HCT116 (cell line): ENCODE results near the gene SBSN.

Source experiments
- EZH2 ChIP-seq: fragments of 200-600 bp; sonication (generic); IDR thresholded peaks from 2 replicates; pipeline ENCODE4 v1.6.1; 2017; ENCODE audit warnings: antibody characterized with exemption, mixed run types
- POLR2A ChIP-seq: IDR thresholded peaks from 2 replicates; pipeline ENCODE4 v1.7.0; 2011; ENCODE audit warnings: borderline replicate concordance; ENCODE audit not compliant: insufficient read depth, insufficient read length; ENCODE audit errors: extremely low read depth
- SP1 ChIP-seq: IDR thresholded peaks from 2 replicates; pipeline ENCODE4 v1.6.1; 2012; ENCODE audit warnings: low read depth
- ZFX ChIP-seq: fragments of 450-650 bp; IDR thresholded peaks from 2 replicates; pipeline ENCODE4 v1.6.1; 2017
- TF ChIP-seq, protein P1 (sequence below), 3 experiments: fragments of 200-600 bp in 1 of 3; sonication (generic) in 1 of 3; IDR thresholded peaks in 2 of 3; conservative IDR thresholded peaks in 1 of 3; 2 replicates each; pipeline ENCODE4 v1.5.1; 2012 to 2017; ENCODE audit warnings: low read depth in 2 of 3, low read length in 2 of 3, antibody characterized with exemption in 1 of 3, borderline replicate concordance in 1 of 3, control low read depth in 1 of 3, mild to moderate bottlenecking in 1 of 3, mixed read lengths in 1 of 3, mixed run types in 1 of 3, moderate library complexity in 1 of 3; ENCODE audit not compliant: insufficient read depth in 1 of 3
- TF ChIP-seq, protein P2 (sequence below): IDR thresholded peaks from 2 replicates; pipeline ENCODE4 v1.6.1; 2012; ENCODE audit warnings: low read depth

DNA sequence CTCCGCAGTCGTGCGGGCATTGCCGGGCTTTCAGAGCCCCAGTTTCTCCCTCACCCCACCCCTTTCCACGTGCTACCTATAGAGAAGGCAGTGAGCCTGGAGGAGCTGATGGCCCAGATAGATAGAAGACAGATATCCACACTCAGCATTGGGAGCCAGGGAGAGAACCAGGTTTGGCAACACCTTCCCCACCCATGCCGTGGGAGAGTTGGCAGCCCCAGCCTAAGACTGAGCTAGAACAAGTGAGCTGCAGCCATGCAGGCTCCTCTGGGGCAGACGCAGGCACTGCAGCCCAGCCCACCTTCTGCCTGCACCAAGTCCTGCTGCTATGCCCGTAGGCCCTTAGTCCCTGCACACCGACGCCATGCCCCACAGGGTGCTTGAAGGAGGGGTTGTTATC is 27.5 kb downstream of the SBSN start:
- TF ChIP-seq, protein P1, sequence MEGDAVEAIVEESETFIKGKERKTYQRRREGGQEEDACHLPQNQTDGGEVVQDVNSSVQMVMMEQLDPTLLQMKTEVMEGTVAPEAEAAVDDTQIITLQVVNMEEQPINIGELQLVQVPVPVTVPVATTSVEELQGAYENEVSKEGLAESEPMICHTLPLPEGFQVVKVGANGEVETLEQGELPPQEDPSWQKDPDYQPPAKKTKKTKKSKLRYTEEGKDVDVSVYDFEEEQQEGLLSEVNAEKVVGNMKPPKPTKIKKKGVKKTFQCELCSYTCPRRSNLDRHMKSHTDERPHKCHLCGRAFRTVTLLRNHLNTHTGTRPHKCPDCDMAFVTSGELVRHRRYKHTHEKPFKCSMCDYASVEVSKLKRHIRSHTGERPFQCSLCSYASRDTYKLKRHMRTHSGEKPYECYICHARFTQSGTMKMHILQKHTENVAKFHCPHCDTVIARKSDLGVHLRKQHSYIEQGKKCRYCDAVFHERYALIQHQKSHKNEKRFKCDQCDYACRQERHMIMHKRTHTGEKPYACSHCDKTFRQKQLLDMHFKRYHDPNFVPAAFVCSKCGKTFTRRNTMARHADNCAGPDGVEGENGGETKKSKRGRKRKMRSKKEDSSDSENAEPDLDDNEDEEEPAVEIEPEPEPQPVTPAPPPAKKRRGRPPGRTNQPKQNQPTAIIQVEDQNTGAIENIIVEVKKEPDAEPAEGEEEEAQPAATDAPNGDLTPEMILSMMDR (IDR thresholded peaks at IDR 0.05 in 2 of 3, conservative IDR thresholded peaks at IDR 0.05 in 1 of 3; ENCODE audit: borderline replicate concordance in 1 of 3, insufficient read depth in 1 of 3, low read depth in 2 of 3, low read length in 2 of 3) = no peak
- TF ChIP-seq SP1 (no peak), EZH2 (no peak), POLR2A (no peak), ZFX (no peak)
- TF ChIP-seq, protein P2, sequence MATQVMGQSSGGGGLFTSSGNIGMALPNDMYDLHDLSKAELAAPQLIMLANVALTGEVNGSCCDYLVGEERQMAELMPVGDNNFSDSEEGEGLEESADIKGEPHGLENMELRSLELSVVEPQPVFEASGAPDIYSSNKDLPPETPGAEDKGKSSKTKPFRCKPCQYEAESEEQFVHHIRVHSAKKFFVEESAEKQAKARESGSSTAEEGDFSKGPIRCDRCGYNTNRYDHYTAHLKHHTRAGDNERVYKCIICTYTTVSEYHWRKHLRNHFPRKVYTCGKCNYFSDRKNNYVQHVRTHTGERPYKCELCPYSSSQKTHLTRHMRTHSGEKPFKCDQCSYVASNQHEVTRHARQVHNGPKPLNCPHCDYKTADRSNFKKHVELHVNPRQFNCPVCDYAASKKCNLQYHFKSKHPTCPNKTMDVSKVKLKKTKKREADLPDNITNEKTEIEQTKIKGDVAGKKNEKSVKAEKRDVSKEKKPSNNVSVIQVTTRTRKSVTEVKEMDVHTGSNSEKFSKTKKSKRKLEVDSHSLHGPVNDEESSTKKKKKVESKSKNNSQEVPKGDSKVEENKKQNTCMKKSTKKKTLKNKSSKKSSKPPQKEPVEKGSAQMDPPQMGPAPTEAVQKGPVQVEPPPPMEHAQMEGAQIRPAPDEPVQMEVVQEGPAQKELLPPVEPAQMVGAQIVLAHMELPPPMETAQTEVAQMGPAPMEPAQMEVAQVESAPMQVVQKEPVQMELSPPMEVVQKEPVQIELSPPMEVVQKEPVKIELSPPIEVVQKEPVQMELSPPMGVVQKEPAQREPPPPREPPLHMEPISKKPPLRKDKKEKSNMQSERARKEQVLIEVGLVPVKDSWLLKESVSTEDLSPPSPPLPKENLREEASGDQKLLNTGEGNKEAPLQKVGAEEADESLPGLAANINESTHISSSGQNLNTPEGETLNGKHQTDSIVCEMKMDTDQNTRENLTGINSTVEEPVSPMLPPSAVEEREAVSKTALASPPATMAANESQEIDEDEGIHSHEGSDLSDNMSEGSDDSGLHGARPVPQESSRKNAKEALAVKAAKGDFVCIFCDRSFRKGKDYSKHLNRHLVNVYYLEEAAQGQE = no peak
